ENCODE data around the gene ETV3L.

DNA sequence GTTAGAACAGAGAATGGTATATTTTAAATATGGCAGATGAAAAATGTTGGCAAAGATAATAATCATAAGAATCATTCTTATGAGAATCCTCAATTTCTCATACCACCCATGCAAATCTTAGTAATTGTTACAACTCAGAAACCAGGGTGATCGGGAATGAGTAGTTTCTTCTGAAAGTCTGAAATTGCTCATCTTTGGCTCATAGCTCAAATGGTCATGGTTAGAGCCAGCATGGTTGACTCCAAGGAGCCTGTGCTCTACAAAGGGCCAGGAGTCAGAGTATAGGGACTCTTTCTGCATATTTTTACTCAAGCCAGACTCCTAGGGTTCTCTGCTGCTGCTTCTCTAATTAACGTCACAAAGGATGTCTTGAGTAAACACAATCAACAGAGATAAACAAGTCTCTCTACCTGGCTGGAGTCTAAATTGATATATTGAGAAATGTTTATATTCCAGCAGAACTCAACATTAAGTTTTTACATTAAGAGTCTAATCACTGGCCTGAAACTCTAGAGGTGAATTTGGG is 40.5 kb upstream of the ETV3L start:
- TF ChIP-seq POLR2AphosphoS5 (IDR thresholded peaks at IDR 0.05; ENCODE audit: low read depth, low read length) (no peak), POLR2A (IDR thresholded peaks at IDR 0.05; ENCODE audit: low read depth, low read length) (no peak)
